Type B pancreatic cell (in vitro differentiated cells): ENCODE measurements around the gene HUWE1. TPM values are rescaled to one million over a fixed set of nuclear protein-coding genes. Genes with fewer than 3 reads are reported as not detected.

Experiments
- DNase-seq: peaks from one replicate; pipeline ENCODE4 v3.0.0; 2021; ENCODE audit warnings: mixed read lengths; ENCODE audit not compliant: unreplicated experiment; ENCODE audit errors: extremely low spot score
- H3K27ac Mint-ChIP-seq: 2 replicates; pipeline ENCODE4 v1.8.0; 2021; ENCODE audit warnings: mild to moderate bottlenecking, mixed read lengths
- H3K27me3 Mint-ChIP-seq: 2 replicates; pipeline ENCODE4 v1.8.0; 2021; ENCODE audit warnings: mixed read lengths
- H3K36me3 Mint-ChIP-seq: 2 replicates; pipeline ENCODE4 v1.8.0; 2021; ENCODE audit warnings: mixed read lengths
- H3K4me1 Mint-ChIP-seq: one replicate; pipeline ENCODE4 v1.8.0; 2021; ENCODE audit warnings: mixed read lengths; ENCODE audit not compliant: unreplicated experiment
- H3K4me3 Mint-ChIP-seq: 2 replicates; pipeline ENCODE4 v1.8.0; 2021; ENCODE audit warnings: mild to moderate bottlenecking, mixed read lengths
- H3K9me3 Mint-ChIP-seq: 2 replicates; pipeline ENCODE4 v1.8.0; 2021; ENCODE audit warnings: mixed read lengths
- total RNA-seq: library from RNA; stranded (reverse); gene quantifications from 2 replicates; pipeline ENCODE4 v1.2.1, GENCODE V29; 2021; ENCODE audit warnings: low replicate concordance
- TF ChIP-seq, protein P1 (sequence below): fragments of 200-600 bp; sonication (generic); conservative IDR thresholded peaks from 2 replicates; pipeline ENCODE4 v1.5.0; 2021; ENCODE audit warnings: antibody characterized with exemption, mild to moderate bottlenecking

HUWE1 gene
- total RNA-seq, 1 donor from 2014 or later: 205 TPM

DNA sequence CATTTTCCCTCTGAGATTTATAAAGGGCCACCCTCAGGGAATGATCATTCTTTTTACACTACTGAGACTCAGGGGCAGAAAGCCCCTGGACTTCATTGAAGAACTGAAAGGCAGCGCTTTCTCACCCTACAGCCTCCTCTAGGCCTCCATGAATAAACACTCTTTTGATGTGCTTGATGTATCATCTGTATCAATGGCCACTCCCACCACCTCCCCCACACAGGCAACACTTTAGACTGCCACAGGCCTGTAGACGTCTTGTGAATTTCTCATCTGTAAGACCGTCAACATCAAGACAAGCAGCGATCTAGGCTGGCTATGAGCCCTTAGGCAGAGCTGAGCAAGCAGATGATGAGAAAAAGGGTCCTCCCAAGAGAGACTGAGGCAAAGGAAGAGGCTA, 123.2 kb downstream of the HUWE1 start:
- TF ChIP-seq, protein P1, sequence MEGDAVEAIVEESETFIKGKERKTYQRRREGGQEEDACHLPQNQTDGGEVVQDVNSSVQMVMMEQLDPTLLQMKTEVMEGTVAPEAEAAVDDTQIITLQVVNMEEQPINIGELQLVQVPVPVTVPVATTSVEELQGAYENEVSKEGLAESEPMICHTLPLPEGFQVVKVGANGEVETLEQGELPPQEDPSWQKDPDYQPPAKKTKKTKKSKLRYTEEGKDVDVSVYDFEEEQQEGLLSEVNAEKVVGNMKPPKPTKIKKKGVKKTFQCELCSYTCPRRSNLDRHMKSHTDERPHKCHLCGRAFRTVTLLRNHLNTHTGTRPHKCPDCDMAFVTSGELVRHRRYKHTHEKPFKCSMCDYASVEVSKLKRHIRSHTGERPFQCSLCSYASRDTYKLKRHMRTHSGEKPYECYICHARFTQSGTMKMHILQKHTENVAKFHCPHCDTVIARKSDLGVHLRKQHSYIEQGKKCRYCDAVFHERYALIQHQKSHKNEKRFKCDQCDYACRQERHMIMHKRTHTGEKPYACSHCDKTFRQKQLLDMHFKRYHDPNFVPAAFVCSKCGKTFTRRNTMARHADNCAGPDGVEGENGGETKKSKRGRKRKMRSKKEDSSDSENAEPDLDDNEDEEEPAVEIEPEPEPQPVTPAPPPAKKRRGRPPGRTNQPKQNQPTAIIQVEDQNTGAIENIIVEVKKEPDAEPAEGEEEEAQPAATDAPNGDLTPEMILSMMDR: no peak
- no peaks in the 10 kb centered on the region for H3K9me3 Mint-ChIP-seq
- no peaks in the 10 kb centered on the region for H3K27me3 Mint-ChIP-seq
- peaks cover 32% of the 10 kb centered on the region for H3K36me3 Mint-ChIP-seq
- H3K4me1 Mint-ChIP-seq: no peaks in the 10 kb centered on the region
- H3K4me3 Mint-ChIP-seq: no peak overlapping the region
- no peak for DNase-seq
- no peak overlapping the region for H3K27ac Mint-ChIP-seq

DNA sequence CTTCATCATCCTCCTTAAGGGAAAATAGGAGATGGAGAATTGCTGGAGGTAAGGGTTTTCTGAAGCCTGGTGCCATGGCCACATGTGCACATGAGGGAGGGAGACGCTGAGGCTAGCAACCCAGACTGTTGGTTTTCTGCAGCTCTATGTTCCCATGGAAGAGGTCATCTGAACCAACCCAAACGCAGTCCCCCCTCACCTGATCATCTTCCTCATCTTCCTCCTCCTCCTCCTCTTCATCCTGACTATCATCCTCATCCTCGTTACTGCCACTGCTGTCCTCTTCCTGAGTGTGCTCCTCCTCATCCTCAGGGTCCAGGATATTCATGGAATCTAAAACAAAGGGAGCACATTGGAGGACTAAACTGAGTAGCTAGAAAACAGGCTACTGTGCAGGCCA, 124.6 kb downstream of the HUWE1 start:
- H3K27ac Mint-ChIP-seq: no peak overlapping the region
- no peaks in the 10 kb centered on the region for H3K27me3 Mint-ChIP-seq
- no peaks in the 10 kb centered on the region for H3K9me3 Mint-ChIP-seq
- DNase-seq: no peak
- TF ChIP-seq, protein P1: no peak
- H3K4me3 Mint-ChIP-seq: no peak overlapping the region
- H3K36me3 Mint-ChIP-seq: peaks cover 36% of the 10 kb centered on the region
- no peaks in the 10 kb centered on the region for H3K4me1 Mint-ChIP-seq

DNA sequence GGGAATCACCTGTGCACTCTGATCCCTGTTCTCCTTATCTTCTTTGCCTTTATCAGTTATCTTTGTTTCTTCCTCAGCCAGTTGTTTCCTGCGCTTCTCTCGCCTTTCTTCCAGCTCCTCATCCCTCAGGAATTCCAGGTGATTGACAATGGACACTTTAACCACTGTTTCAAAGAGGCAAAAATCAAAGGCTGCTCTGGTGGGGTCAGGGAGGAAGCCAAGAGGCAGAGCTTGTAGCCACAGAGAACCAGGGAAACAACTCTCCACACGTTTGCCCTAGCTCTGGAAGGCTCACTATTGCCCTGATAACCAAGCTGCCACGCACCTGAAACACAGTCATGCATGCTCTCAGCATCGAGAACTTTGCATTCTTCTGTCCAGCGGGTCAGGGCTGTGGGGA, 127.9 kb downstream of the HUWE1 start:
- no peaks in the 10 kb centered on the region for H3K4me1 Mint-ChIP-seq
- no peaks in the 10 kb centered on the region for H3K27me3 Mint-ChIP-seq
- peaks cover 31% of the 10 kb centered on the region for H3K36me3 Mint-ChIP-seq
- TF ChIP-seq, protein P1: no peak
- H3K27ac Mint-ChIP-seq: no peak overlapping the region
- DNase-seq: no peak
- no peak overlapping the region for H3K4me3 Mint-ChIP-seq
- H3K9me3 Mint-ChIP-seq: no peaks in the 10 kb centered on the region

GRCh38 chrX:53556868-53557267, 129.7 kb downstream of the HUWE1 start:
- H3K4me3 Mint-ChIP-seq: no peak overlapping the region
- no peaks in the 10 kb centered on the region for H3K9me3 Mint-ChIP-seq
- H3K27me3 Mint-ChIP-seq: no peaks in the 10 kb centered on the region
- no peaks in the 10 kb centered on the region for H3K4me1 Mint-ChIP-seq
- no peak for DNase-seq
- H3K36me3 Mint-ChIP-seq: peaks cover 28% of the 10 kb centered on the region
- H3K27ac Mint-ChIP-seq: no peak overlapping the region
- TF ChIP-seq, protein P1: no peak

DNA sequence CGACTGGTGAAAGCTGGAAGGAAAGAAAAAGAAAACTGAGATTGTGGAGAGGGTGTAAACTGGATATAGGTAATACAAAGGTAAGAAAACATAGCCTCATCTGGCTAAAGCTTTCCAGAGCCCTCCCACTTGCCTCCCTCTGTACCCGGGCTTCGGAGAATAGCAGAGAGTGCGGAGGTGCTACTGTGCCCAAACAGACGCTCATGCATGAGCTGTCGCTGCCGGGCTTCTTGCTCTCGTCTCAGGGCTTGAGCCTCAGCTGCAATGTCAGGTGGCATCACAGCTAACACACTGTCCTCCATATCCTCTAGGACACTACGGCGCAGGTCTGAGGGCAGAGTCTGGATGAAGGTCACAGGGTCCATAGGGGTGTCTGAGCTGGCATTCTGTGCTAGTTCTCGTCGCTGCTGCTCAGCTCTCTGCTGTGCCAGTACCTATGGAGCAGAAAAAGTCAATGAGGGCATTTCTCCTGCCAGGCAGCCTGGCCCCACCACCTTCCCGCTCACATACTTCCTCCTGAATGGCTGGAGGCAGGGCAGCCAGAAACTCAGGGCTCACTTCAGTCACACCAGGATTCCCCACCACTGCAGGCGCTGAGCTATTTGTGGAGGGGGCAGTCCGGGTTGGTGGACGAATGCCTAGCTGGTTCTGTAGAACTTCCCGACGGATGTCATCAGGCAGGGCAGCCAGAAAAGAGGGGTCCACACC, 135.6 kb downstream of the HUWE1 start:
- no peaks in the 10 kb centered on the region for H3K9me3 Mint-ChIP-seq
- H3K36me3 Mint-ChIP-seq: peaks cover 8% of the 10 kb centered on the region

More for the DNA sequence above, 135.6 kb downstream of the HUWE1 start:
- no peak overlapping the region for H3K4me3 Mint-ChIP-seq
- no peak for DNase-seq
- TF ChIP-seq, protein P1: no peak
- no peak overlapping the region for H3K27ac Mint-ChIP-seq
- no peaks in the 10 kb centered on the region for H3K27me3 Mint-ChIP-seq
- H3K4me1 Mint-ChIP-seq: no peaks in the 10 kb centered on the region
